Mesenchymal stem cell (in vitro differentiated cells and primary cell): ENCODE measurements around the gene PLCB3.

ENCODE experiments used
- DNase-seq: peaks from one replicate; pipeline ENCODE4 v3.0.0-alpha.2; 2013
- H2AFZ ChIP-seq: one replicate; pipeline ENCODE4 v1.6.1; 2013; ENCODE audit warnings: low read depth, mild to moderate bottlenecking, control low read depth, inconsistent platforms, low read length, moderate library complexity
- H2AK5ac ChIP-seq: 2 replicates; pipeline ENCODE4 v1.6.1; 2013; ENCODE audit warnings: low read length, moderate library complexity, mild to moderate bottlenecking, inconsistent platforms; ENCODE audit not compliant: severe bottlenecking
- H2BK120ac ChIP-seq: one replicate; pipeline ENCODE4 v1.6.1; 2013; ENCODE audit warnings: low read depth, mild to moderate bottlenecking, inconsistent platforms, low read length, moderate library complexity
- H2BK12ac ChIP-seq, 2 experiments: one replicate each; pipeline ENCODE4 v1.6.1; 2013; ENCODE audit warnings: inconsistent platforms in 2 of 2, low read length in 2 of 2, mild to moderate bottlenecking in 2 of 2, moderate library complexity in 2 of 2, control low read depth in 1 of 2
- H2BK15ac ChIP-seq: one replicate; pipeline ENCODE4 v1.6.1; 2013; ENCODE audit warnings: mild to moderate bottlenecking, low read depth, inconsistent platforms; ENCODE audit not compliant: poor library complexity, severe bottlenecking
- H2BK5ac ChIP-seq: 2 replicates; pipeline ENCODE4 v1.6.1; 2013; ENCODE audit warnings: low read depth, mild to moderate bottlenecking, low read length, control low read depth, inconsistent platforms; ENCODE audit not compliant: poor library complexity, severe bottlenecking
- H3K14ac ChIP-seq, 2 experiments: one replicate each; pipeline ENCODE4 v1.6.1; 2013; ENCODE audit warnings: inconsistent platforms in 2 of 2, low read length in 2 of 2, control low read depth in 1 of 2, mild to moderate bottlenecking in 1 of 2, moderate library complexity in 1 of 2
- H3K18ac ChIP-seq, 2 experiments: one replicate each; pipeline ENCODE4 v1.6.1; 2013; ENCODE audit warnings: inconsistent platforms in 2 of 2, low read length in 2 of 2, control low read depth in 1 of 2, low read depth in 1 of 2, mild to moderate bottlenecking in 1 of 2
- H3K23ac ChIP-seq, 2 experiments: one replicate each; pipeline ENCODE4 v1.6.1; 2013; ENCODE audit warnings: inconsistent platforms in 2 of 2, low read length in 2 of 2, mild to moderate bottlenecking in 2 of 2, moderate library complexity in 2 of 2, control low read depth in 1 of 2
- H3K27ac ChIP-seq: 2 replicates; pipeline ENCODE4 v1.5.1; 2013; ENCODE audit warnings: mild to moderate bottlenecking, moderate library complexity, low read length, control low read depth, inconsistent platforms; ENCODE audit not compliant: poor library complexity, severe bottlenecking
- H3K27me3 ChIP-seq, 2 experiments: 2 replicates each; pipeline versions ENCODE4 v1.6.1 to v1.7.0; 2013; ENCODE audit warnings: low read length in 2 of 2, mild to moderate bottlenecking in 2 of 2, moderate library complexity in 2 of 2, control low read depth in 1 of 2, inconsistent platforms in 1 of 2; ENCODE audit not compliant: control insufficient read depth in 1 of 2, insufficient read depth in 1 of 2
- H3K36me3 ChIP-seq, 2 experiments: 2 replicates each; pipeline versions ENCODE4 v1.6.1 to v1.7.0; 2013; ENCODE audit warnings: low read length in 2 of 2, control low read depth in 1 of 2, inconsistent platforms in 1 of 2, low read depth in 1 of 2, mild to moderate bottlenecking in 1 of 2; ENCODE audit not compliant: insufficient read depth in 2 of 2, control insufficient read depth in 1 of 2
- H3K4ac ChIP-seq, 2 experiments: one replicate each; pipeline ENCODE4 v1.6.1; 2013; ENCODE audit warnings: inconsistent platforms in 2 of 2, low read length in 2 of 2, mild to moderate bottlenecking in 2 of 2, moderate library complexity in 2 of 2, control low read depth in 1 of 2, low read depth in 1 of 2
- H3K4me1 ChIP-seq: 2 replicates; pipeline ENCODE4 v1.6.1; 2013; ENCODE audit warnings: low read depth, low read length, control low read depth; ENCODE audit not compliant: control insufficient read depth, insufficient read depth
- H3K4me2 ChIP-seq: 2 replicates; pipeline ENCODE4 v1.6.1; 2013; ENCODE audit warnings: low read length, mild to moderate bottlenecking, inconsistent platforms; ENCODE audit not compliant: poor library complexity, severe bottlenecking
- H3K4me3 ChIP-seq, 2 experiments: 2 replicates each; pipeline versions ENCODE4 v1.5.1 to v1.7.0; 2013; ENCODE audit warnings: low read length in 2 of 2, mild to moderate bottlenecking in 2 of 2, control low read depth in 1 of 2, low read depth in 1 of 2; ENCODE audit not compliant: insufficient read depth in 1 of 2
- H3K79me1 ChIP-seq: replicated peaks from 2 replicates; pipeline ENCODE4 v1.6.1; 2013; ENCODE audit warnings: mild to moderate bottlenecking, control low read depth, low read length, inconsistent platforms; ENCODE audit not compliant: poor library complexity, severe bottlenecking
- H3K9ac ChIP-seq: 2 replicates; pipeline ENCODE4 v1.7.0; 2013; ENCODE audit warnings: mild to moderate bottlenecking, low read length, moderate library complexity
- H3K9me3 ChIP-seq: 2 replicates; pipeline ENCODE4 v1.7.0; 2013; ENCODE audit warnings: mild to moderate bottlenecking, low read length; ENCODE audit not compliant: control insufficient read depth
- H4K8ac ChIP-seq: one replicate; pipeline ENCODE4 v1.6.1; 2013; ENCODE audit warnings: inconsistent platforms, mild to moderate bottlenecking, low read length, moderate library complexity
- H4K91ac ChIP-seq: one replicate; pipeline ENCODE4 v1.6.1; 2013; ENCODE audit warnings: mild to moderate bottlenecking, low read length, inconsistent platforms
- WGBS: methylation state at CpG from one replicate; pipeline ENCODE4 v1.1.7; 2013; ENCODE audit warnings: mixed read lengths; 5-methylcytosine and 5-hydroxymethylcytosine counted together

Gene PLCB3

GRCh38 chr11:64209563-64209843, 41.8 kb upstream of the PLCB3 start:
- Histone ChIP-seq H3K4ac (no peak overlapping the region), H3K4me1 (peaks cover 27% of the 10 kb centered on the region), H2BK12ac (no peak overlapping the region), H3K79me1 (peaks cover 12% of the 10 kb centered on the region), H4K91ac (no peak overlapping the region), H3K9me3 (no peaks in the 10 kb centered on the region), H2AK5ac (no peak overlapping the region), H3K27me3 (no peaks in the 10 kb centered on the region), H3K18ac (no peak overlapping the region), H3K9ac (no peak overlapping the region), H3K4me2 (no peak overlapping the region), H3K23ac (no peak overlapping the region), H3K4me3 (no peak overlapping the region), H3K27ac (no peak overlapping the region), H2AFZ (no peak overlapping the region), H2BK120ac (no peak overlapping the region), H3K14ac (no peak overlapping the region), H2BK5ac (no peak overlapping the region), H4K8ac (no peak overlapping the region), H2BK15ac (no peak overlapping the region), H3K36me3 (peaks cover 27 to 55% of the 10 kb centered on the region in 2 experiments)
- DNase-seq, result no peak
- 93% methylated on average over 8 of the region's 8 CpGs for WGBS

GRCh38 chr11:64210301-64211020, 40.9 kb upstream of the PLCB3 start:
- H3K4me3 ChIP-seq, result no peak overlapping the region
- no peak overlapping the region for H4K8ac ChIP-seq
- no peak overlapping the region for H3K18ac ChIP-seq
- no peak overlapping the region for H2BK12ac ChIP-seq
- no peak overlapping the region for H3K27ac ChIP-seq
- H3K4me1 ChIP-seq, result peaks cover 27% of the 10 kb centered on the region
- 96% methylated on average over 24 of the region's 24 CpGs for WGBS
- H4K91ac ChIP-seq, result no peak overlapping the region
- H3K23ac ChIP-seq, result no peak overlapping the region
- no peak overlapping the region for H3K4ac ChIP-seq
- no peak overlapping the region for H2BK15ac ChIP-seq
- no peak overlapping the region for H2AFZ ChIP-seq
- DNase-seq, result no peak
- H3K9me3 ChIP-seq, result no peaks in the 10 kb centered on the region
- H3K14ac ChIP-seq, result no peak overlapping the region
- H3K4me2 ChIP-seq, result no peak overlapping the region
- peaks cover 22 to 52% of the 10 kb centered on the region in 2 experiments for H3K36me3 ChIP-seq
- H3K9ac ChIP-seq, result no peak overlapping the region
- H2BK120ac ChIP-seq, result no peak overlapping the region
- H2AK5ac ChIP-seq, result no peak overlapping the region
- H2BK5ac ChIP-seq, result no peak overlapping the region
- H3K79me1 ChIP-seq, result peaks cover 12% of the 10 kb centered on the region
- H3K27me3 ChIP-seq, result no peaks in the 10 kb centered on the region

- no peak overlapping the region for H3K4ac ChIP-seq
- 97% methylated on average over 23 of the region's 30 CpGs for WGBS
- no peak overlapping the region for H3K18ac ChIP-seq
- no peak overlapping the region for H2BK15ac ChIP-seq
- H3K4me2 ChIP-seq, result no peak overlapping the region
- H2BK12ac ChIP-seq, result no peak overlapping the region
- peaks cover 13 to 44% of the 10 kb centered on the region in 2 experiments for H3K36me3 ChIP-seq
- no peaks in the 10 kb centered on the region for H3K27me3 ChIP-seq
- H2BK5ac ChIP-seq, result no peak overlapping the region
- H3K14ac ChIP-seq, result no peak overlapping the region
- peaks cover 8% of the 10 kb centered on the region for H3K79me1 ChIP-seq
- no peak overlapping the region for H3K4me3 ChIP-seq
- H4K91ac ChIP-seq, result no peak overlapping the region
- no peak overlapping the region for H3K23ac ChIP-seq
- no peak overlapping the region for H2BK120ac ChIP-seq
- no peak overlapping the region for H3K27ac ChIP-seq
- H4K8ac ChIP-seq, result no peak overlapping the region
- no peak for DNase-seq
- no peak overlapping the region for H3K9ac ChIP-seq
- no peak overlapping the region for H2AFZ ChIP-seq
- no peaks in the 10 kb centered on the region for H3K9me3 ChIP-seq
- peaks cover 23% of the 10 kb centered on the region for H3K4me1 ChIP-seq
- no peak overlapping the region for H2AK5ac ChIP-seq
Measured at GRCh38 chr11:64211181-64211872, 40.0 kb upstream of the PLCB3 start.

DNA sequence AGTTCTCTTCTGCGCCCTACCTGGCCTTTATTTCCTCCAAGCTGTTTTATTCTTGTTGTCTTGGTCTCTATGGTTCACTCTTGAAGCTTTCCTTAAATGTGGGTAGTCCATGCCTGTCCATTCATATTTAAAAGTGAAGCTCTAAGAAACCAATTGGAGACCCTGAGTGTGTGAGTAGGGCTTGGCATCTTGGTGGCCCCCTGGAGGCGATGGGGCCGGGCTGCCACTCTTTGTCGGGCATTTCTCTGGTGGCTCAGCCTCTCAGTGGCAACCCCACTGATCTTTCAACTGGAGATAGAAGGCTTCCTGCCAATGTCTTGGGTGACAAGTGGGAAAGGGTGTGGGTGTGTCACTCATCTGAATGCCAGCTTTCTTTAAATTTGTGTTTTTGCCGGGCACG, 34.5 kb upstream of the PLCB3 start:
- Histone ChIP-seq H2AFZ (no peak overlapping the region), H3K4me3 (no peak overlapping the region), H3K14ac (no peak overlapping the region), H3K18ac (no peak overlapping the region), H3K4me1 (peaks cover 2% of the 10 kb centered on the region), H2BK12ac (no peak overlapping the region), H3K4ac (no peak overlapping the region), H4K8ac (no peak overlapping the region), H2BK120ac (no peak overlapping the region), H3K27ac (no peak overlapping the region), H2AK5ac (no peak overlapping the region), H3K23ac (no peak overlapping the region), H2BK15ac (no peak overlapping the region), H3K36me3 (peaks cover 12 to 28% of the 10 kb centered on the region in 2 experiments), H4K91ac (no peak overlapping the region), H3K27me3 (no peaks in the 10 kb centered on the region), H3K79me1 (no peaks in the 10 kb centered on the region), H3K9ac (no peak overlapping the region), H3K4me2 (no peak overlapping the region), H3K9me3 (no peaks in the 10 kb centered on the region), H2BK5ac (no peak overlapping the region)
- DNase-seq, result no peak
- 93% methylated on average over 6 of the region's 6 CpGs for WGBS
